Esophagus muscularis mucosa (tissue), 2 donors: ENCODE data around the gene RFX3.

Experiments
- POLR2A ChIP-seq: fragments of 450-650 bp; IDR thresholded peaks from one replicate; pipeline ENCODE4 v1.6.1; 2017; ENCODE audit warnings: antibody characterized with exemption, moderate library complexity, mild to moderate bottlenecking, low read depth
- POLR2AphosphoS5 ChIP-seq, 2 donors: sonication (generic); formaldehyde crosslinking; IDR thresholded peaks; one replicate each; pipeline ENCODE4 v1.6.1; 2017; ENCODE audit warnings: antibody characterized with exemption in 2 of 2

GRCh38 chr9:3329361-3329760 is 196.4 kb downstream of the RFX3 start:
- TF ChIP-seq POLR2AphosphoS5 (IDR thresholded peaks at IDR 0.05) (no peak), POLR2A (no peak)
